Pons (tissue), 1 donor: ENCODE measurements around the gene CAPN11.
A peak's percentile ranks its signal among the peaks of the same experiment; 100 is the strongest.

Experiments used
- DNase-seq: peaks from one replicate; pipeline ENCODE4 v3.0.0-alpha.2; 2016; ENCODE audit warnings: low spot score

Gene CAPN11

GRCh38 chr6:44214307-44214706, 55.7 kb downstream of the CAPN11 start:
- DNase-seq = no peak

- DNase-seq = no peak
These were observed 58.2 kb downstream of the CAPN11 start, which contains the start of gene MYMX for GRCh38 chr6:44216677-44217331. Gene MYMX, plus strand, starts transcription at chr6:44216926. Its CDS starts 546 bp downstream, at chr6:44217472.

DNA sequence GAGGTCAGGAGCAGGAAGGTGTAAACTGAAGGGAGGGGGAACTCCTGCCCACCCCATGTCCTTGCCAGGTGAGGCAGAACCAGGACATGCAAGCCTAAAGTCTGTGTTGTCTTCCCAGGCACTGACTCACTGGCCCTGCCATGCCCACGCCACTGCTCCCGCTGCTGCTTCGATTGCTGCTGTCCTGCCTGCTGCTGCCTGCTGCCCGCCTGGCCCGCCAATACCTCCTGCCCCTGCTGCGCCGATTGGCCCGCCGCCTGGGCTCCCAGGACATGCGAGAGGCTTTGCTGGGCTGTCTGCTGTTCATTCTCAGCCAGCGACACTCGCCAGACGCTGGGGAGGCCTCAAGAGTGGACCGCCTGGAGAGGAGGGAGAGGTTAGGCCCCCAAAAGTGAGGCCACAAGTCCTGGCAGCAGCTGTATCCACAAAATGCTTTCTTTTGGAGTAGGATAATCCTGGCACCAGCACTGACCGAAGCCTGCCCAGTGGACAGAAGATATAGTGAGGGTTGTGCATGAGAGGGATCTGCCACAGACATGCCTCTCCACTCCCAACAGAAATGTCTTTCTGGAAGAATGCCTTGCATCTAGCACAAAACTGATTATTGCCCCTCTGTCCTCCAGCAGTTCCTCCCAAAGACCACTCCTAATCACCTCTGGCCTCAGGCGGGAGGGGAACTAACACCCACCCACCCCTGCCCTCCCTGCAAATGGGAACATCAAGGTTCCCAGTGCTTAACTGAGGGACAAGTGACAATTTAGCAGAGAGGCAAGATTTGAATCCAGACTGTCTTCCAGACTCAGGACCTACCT, 58.9 kb downstream of the CAPN11 start:
- peak; percentile 19 for DNase-seq

DNA sequence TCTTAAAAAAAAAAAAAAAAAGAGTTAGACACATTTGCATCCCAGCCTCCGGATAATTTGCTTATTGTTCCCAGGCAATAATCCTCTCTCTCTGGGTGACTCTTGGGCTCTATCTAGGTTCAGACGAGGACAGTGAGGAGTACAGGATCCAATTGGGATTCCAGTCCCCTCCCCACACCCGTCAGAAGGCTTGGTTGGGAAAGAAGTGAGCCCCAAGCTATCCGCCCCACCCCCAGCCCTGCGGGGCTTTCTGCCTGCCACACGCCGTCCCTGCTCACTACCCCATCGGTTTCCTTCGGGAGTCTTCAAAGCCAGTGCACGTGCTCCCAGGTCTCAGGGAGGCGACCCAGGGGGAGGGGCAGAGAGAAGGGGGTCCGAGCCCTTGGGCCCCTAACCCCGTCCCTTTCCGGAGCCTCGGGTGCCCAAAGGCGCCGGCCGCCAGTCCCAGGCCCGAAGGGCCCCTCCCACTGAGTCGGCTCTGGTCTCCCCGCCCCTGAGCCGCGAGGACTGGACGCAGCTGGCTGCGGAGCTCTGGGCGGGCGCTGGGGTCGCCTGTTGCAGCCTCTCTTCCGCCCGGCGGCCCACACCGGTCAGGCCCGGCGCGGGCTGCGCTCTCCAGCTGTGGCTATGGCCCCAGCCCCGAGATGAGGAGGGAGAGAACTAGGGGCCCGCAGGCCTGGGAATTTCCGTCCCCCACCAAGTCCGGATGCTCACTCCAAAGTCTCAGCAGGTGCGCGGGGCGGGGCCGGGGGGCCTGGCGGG, 60.6 kb downstream of the CAPN11 start:
- DNase-seq = peak; percentile 46

GRCh38 chr6:44219815-44220784, 61.5 kb downstream of the CAPN11 start:
- no peak for DNase-seq

DNA sequence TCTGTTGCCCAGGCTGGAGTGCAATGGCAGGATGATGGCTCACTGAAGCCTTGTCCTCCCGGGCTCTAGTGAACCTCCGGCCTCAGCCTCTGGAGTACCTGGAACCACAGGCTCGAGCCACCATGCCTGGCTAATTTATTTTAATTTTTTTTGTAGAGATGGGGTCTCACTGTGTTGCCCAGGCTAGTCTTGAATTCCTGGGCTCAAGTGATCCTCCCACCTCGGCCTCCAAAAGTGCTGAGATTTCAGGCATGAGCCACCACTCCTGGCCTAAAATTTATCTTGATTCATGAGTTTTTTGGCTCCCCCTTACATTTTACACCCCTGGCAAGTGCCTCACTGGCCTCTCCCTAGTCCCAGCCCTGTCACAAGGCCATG, 62.3 kb downstream of the CAPN11 start:
- no peak for DNase-seq

- DNase-seq = peak; percentile 77
These were observed 62.8 kb downstream of the CAPN11 start for GRCh38 chr6:44221291-44221960.

- DNase-seq = no peak
These were observed 63.3 kb downstream of the CAPN11 start for GRCh38 chr6:44221961-44222335.

DNA sequence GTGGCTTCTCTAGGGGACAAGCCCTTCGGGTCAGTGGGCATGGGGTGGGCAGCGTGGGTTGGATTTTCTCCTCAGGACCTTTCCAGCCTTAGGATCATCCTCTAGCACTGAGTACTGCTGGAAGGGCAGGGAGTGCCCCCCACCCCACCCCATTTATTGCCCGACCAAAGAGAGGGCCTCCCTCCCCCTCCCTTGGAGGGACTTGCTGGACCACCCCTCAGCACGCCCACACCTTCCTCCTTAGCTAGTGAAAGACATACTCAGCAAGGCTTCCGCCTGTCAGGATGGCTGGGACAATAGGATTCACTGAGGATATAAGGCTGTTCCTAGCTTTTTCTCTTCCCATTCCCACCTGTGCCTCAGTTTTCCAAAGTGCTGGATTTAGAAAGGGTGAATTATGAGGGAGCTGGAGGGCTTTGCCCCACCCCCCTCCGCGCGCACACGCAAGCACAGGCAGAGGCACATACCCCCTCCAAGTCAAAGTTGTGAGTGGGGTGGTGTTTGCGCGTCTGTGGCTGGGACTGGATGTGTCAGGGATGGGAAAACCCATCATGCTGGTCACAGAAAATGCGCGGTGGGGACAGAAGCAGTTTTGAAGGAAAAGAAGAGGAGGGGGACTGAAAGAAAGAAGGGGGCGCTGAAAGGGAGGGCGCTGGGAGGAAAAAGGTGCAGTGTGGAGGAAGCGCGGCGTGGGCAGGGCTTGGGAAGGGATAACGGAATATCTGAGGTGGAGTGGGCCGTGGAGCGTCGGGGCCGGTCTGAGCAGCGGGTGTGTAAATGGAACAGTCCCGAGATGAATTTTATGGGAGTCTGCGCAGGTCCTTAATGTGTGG, 64.1 kb downstream of the CAPN11 start:
- no peak for DNase-seq

- DNase-seq = no peak
These were observed 64.9 kb downstream of the CAPN11 start, which contains the start of gene SLC29A1 for GRCh38 chr6:44223319-44224028. Gene SLC29A1, plus strand, starts transcription at chr6:44223595. Its CDS starts 3,719 bp downstream, at chr6:44227314.

- DNase-seq = no peak
These were observed 65.7 kb downstream of the CAPN11 start for GRCh38 chr6:44224029-44224964.

GRCh38 chr6:44224965-44225305, 66.3 kb downstream of the CAPN11 start:
- DNase-seq = no peak

DNA sequence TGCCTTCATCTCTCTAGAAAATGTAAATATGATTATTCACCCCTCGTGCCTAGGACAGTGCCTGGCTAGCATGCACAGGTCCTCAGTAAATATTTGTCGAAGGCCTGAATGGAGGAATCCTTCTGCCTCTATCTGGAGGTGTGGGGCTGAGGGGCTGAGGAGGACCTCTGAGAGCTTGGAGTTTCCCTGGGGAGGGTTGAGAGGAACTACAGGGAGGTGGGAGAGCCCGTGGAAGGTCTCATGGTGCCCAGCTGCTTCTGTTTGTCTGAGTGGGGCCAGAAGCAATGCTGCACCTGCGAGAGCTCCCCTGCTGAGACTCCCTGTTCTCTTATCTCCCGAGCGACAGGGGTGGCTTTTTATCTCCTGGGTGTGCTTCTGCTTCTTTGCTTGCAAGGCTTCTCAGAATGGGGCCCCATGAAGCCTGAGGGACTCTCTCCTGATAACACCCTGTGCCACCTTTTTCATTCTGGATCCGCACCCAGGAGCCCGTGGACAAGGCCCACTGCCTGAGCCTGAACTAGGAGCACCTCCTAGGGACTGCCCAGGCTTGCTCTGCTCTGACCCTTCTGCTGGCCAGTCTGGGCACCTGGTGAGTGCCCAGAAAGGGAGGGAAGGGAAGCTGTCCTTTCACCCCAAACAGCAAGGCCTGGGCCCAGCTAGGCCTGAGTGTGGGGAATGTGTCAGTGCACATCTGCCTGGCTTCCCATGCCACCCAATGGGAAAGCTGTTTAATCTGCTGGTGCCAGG, 67.1 kb downstream of the CAPN11 start:
- no peak for DNase-seq

DNA sequence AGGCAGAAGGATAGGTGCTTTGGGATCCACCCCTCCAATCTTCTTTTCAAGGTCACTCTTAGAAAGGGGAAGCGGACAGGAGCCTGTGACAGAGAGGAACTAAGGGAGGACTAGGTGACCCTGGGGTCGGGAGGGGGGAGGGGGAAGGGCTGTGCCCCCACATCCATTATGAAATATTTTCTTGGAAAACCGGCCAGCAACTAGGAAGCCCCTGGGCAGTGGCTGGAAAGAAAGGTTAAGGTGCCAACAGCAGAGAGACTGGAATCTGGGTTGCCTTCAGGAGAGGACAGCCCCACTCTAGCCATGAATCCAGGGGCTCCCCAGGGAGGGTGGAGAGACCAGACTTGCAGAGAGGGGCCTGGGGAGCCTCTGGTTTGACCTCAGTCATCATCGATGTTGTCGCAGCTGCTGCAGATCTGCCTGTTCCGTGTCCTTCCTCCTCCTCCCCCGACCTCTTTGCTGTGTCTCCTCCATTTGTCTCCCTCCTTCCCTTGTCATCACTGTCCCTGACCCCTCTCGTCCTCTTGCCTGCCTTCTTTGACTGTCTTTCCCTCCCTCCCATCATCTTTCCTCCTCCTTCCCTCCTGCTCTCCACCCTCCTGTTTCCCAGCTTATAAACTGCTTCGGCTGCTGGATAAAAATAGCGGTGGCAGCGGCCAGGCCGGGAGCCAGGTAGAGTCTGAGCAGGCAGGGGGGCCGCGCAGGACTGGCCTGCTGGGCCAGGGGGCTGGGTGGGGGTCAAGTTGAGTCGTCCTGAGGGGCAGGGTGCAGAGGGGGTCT, 67.9 kb downstream of the CAPN11 start:
- no peak for DNase-seq

- no peak for DNase-seq
These were observed 68.7 kb downstream of the CAPN11 start for GRCh38 chr6:44227148-44227793.

DNA sequence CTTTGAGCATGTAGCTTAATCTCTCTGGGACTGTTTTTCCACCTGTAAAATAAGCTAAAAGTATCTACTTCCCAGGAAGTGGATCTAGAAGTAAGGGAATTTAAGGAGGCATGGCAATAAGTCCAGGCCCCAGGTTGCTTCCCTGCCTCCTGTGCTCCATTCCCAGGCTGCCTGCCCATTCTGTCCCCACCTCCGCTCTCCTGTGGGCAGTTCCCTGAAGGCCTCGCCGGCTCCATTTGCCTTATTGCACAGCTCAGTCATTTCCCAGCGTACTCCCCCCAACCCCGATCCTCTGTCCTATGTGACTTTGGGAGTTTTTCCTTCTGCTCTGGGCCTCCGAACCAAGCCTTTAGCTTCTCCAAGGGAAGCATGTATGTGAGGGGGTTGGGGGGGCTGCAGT, 69.4 kb downstream of the CAPN11 start:
- DNase-seq = no peak
